HepG2 (cell line): Measurements from ENCODE around the gene GNAL. TPM values are rescaled to one million over a fixed set of nuclear protein-coding genes. Genes with fewer than 3 reads are reported as not detected.
A peak's percentile ranks its signal among the peaks of the same experiment; 100 is the strongest.

Source experiments
- ATAC-seq: fragments of 200-7000 bp; cut with Tn5 transposase; 3 replicates; pipeline ENCODE4 v1.9.1; 2020; ENCODE audit warnings: mild to moderate bottlenecking, moderate library complexity
- BruUV-seq: library from RNA; stranded (reverse); fragments of 400-500 nt; replicated peaks from 2 replicates; lab custom pipeline; 2021; lab: Mats Ljungman, UMichigan
- CTCF ChIA-PET: fragments of 300-600 bp; formaldehyde crosslinking; extraction: SDS; loops from one replicate; lab custom pipeline; 2021; ENCODE audit warnings: low total read pairs, inconsistent platforms, low intra/inter-chr PET ratio; lab: Yijun Ruan, JAX
- POLR2A ChIA-PET: fragments of 350-600 bp; sonication (Branson Sonifier 250); formaldehyde crosslinking; loops from one replicate; lab custom pipeline; 2020; ENCODE audit warnings: antibody characterized with exemption, inconsistent platforms; lab: Yijun Ruan, JAX
- DNase-seq: peaks from one replicate; pipeline ENCODE4 v3.0.0-alpha.2; 2015; ENCODE audit warnings: low spot score
- FAIRE-seq: peaks from 3 replicates; lab custom pipeline; 2011; peaks lifted over from hg19 to GRCh38; lab: Jason Lieb, UNC
- H2AFZ ChIP-seq: one replicate; pipeline ENCODE4 v1.6.1; 2011; ENCODE audit warnings: low read length, inconsistent platforms
- H3K27ac ChIP-seq: fragments of 300-600 bp; 3 replicates; pipeline ENCODE4 v1.8.0; 2011; ENCODE audit warnings: mixed run types, mild to moderate bottlenecking, mixed read lengths, low read length, inconsistent platforms; ENCODE audit not compliant: insufficient read depth; ENCODE audit errors: extremely low read length
- H3K27me3 ChIP-seq, 2 experiments: fragments of 200-600 bp in 1 of 2; 2 replicates in 1 of 2; 3 replicates in 1 of 2; pipeline versions ENCODE4 v1.6.0 to v1.8.0; 2011; ENCODE audit warnings: low read length in 2 of 2, mild to moderate bottlenecking in 2 of 2, moderate library complexity in 2 of 2, inconsistent platforms in 1 of 2; ENCODE audit not compliant: insufficient read depth in 2 of 2, control insufficient read depth in 1 of 2
- H3K36me3 ChIP-seq, 2 experiments: fragments of 200-600 bp in 1 of 2; replicated peaks in 1 of 2; 2 replicates in 1 of 2; 3 replicates in 1 of 2; pipeline versions ENCODE4 v1.5.1 to v1.8.0; 2011; ENCODE audit warnings: low read length in 2 of 2, inconsistent platforms in 1 of 2; ENCODE audit not compliant: insufficient read depth in 2 of 2, control insufficient read depth in 1 of 2
- H3K4me1 ChIP-seq: 2 replicates; pipeline ENCODE4 v1.5.1; 2012; ENCODE audit warnings: low read length, inconsistent platforms; ENCODE audit not compliant: insufficient read depth
- H3K4me2 ChIP-seq: 2 replicates; pipeline ENCODE4 v1.6.0; 2011; ENCODE audit warnings: low read depth, low read length, inconsistent platforms
- H3K4me3 ChIP-seq, 3 experiments: fragments of 200-600 bp in 1 of 3; sonication (generic), shearing (Covaris generic) in 1 of 3; replicated peaks in 1 of 3; 2 replicates each; pipeline ENCODE4 v1.5.1; 2011 to 2016; ENCODE audit warnings: low read length in 3 of 3, inconsistent platforms in 2 of 3, low read depth in 2 of 3, mild to moderate bottlenecking in 2 of 3, control low read depth in 1 of 3, mixed read lengths in 1 of 3; ENCODE audit not compliant: insufficient read depth in 1 of 3
- H3K79me2 ChIP-seq: one replicate; pipeline ENCODE4 v1.6.1; 2011; ENCODE audit warnings: low read length, inconsistent platforms; ENCODE audit not compliant: insufficient read depth
- H3K9ac ChIP-seq: 2 replicates; pipeline ENCODE4 v1.6.0; 2011; ENCODE audit warnings: mild to moderate bottlenecking, low read depth, low read length, inconsistent platforms; ENCODE audit not compliant: insufficient read depth
- H3K9me3 ChIP-seq: 2 replicates; pipeline ENCODE4 v1.5.1; 2012; ENCODE audit warnings: mild to moderate bottlenecking, low read length
- H4K20me1 ChIP-seq: 2 replicates; pipeline ENCODE4 v1.6.0; 2011; ENCODE audit warnings: inconsistent platforms, mild to moderate bottlenecking, low read length, moderate library complexity; ENCODE audit not compliant: insufficient read depth
- CBFB ChIP-seq: sonication (generic); formaldehyde crosslinking; IDR thresholded peaks from 2 replicates; pipeline ENCODE4 v1.4.0; 2020; ENCODE audit warnings: missing genetic modification reagents
- CREM ChIP-seq, 2 experiments: sonication (generic) in 1 of 2; formaldehyde crosslinking in 1 of 2; IDR thresholded peaks; 2 replicates each; pipeline versions ENCODE4 v1.4.0 to v1.6.1; 2016 to 2020; ENCODE audit warnings: antibody characterized with exemption in 1 of 2, mild to moderate bottlenecking in 1 of 2, missing genetic modification reagents in 1 of 2
- GTF2F1 ChIP-seq: fragments of 150-350 bp; IDR thresholded peaks from 2 replicates; pipeline ENCODE4 v1.6.1; 2014; ENCODE audit warnings: low read length
- HMG20A ChIP-seq: IDR thresholded peaks from 2 replicates; pipeline ENCODE4 v1.6.1; 2016; ENCODE audit warnings: borderline replicate concordance
- KDM6A ChIP-seq: IDR thresholded peaks from 2 replicates; pipeline ENCODE4 v1.6.1; 2016; ENCODE audit warnings: low read depth
- KLF15 ChIP-seq: sonication (generic); formaldehyde crosslinking; IDR thresholded peaks from 2 replicates; pipeline ENCODE4 v1.8.1; 2023; ENCODE audit warnings: borderline replicate concordance, mild to moderate bottlenecking, inconsistent platforms, missing genetic modification reagents, mixed read lengths
- NCOA1 ChIP-seq: sonication (generic); formaldehyde crosslinking; IDR thresholded peaks from 2 replicates; pipeline ENCODE4 v1.9.0; 2021; ENCODE audit warnings: missing genetic modification reagents
- POLR2A ChIP-seq, 2 experiments: IDR thresholded peaks; 2 replicates each; pipeline ENCODE4 v1.6.1; 2011; ENCODE audit warnings: low read depth in 2 of 2, low read length in 2 of 2, mild to moderate bottlenecking in 1 of 2, moderate library complexity in 1 of 2; ENCODE audit not compliant: insufficient read depth in 1 of 2
- RARA ChIP-seq: IDR thresholded peaks from 2 replicates; pipeline ENCODE4 v1.6.1; 2016; ENCODE audit warnings: missing genetic modification reagents, missing compliant biosample characterization
- TEAD2 ChIP-seq: sonication (generic); formaldehyde crosslinking; IDR thresholded peaks from 2 replicates; pipeline ENCODE4 v1.9.0; 2021; ENCODE audit warnings: missing genetic modification reagents
- ZBTB7B ChIP-seq: sonication (generic); formaldehyde crosslinking; IDR thresholded peaks from 2 replicates; pipeline ENCODE4 v1.4.0; 2020; ENCODE audit warnings: missing genetic modification reagents
- ZKSCAN8 ChIP-seq: IDR thresholded peaks from 2 replicates; pipeline ENCODE4 v1.6.1; 2016; ENCODE audit warnings: borderline replicate concordance, missing genetic modification reagents, missing compliant biosample characterization
- ZNF101 ChIP-seq: sonication (generic); formaldehyde crosslinking; IDR thresholded peaks from 2 replicates; pipeline ENCODE4 v1.4.0; 2020; ENCODE audit warnings: mild to moderate bottlenecking, low read depth, missing genetic modification reagents, borderline replicate concordance
- ZNF292 ChIP-seq: sonication (generic); formaldehyde crosslinking; IDR thresholded peaks from 2 replicates; pipeline ENCODE4 v1.8.1; 2022; ENCODE audit warnings: mild to moderate bottlenecking, low read depth, missing genetic modification reagents, borderline replicate concordance
- ZNF563 ChIP-seq: sonication (generic); formaldehyde crosslinking; IDR thresholded peaks from 2 replicates; pipeline ENCODE4 v1.8.0; 2022; ENCODE audit warnings: mild to moderate bottlenecking, moderate library complexity, missing genetic modification reagents
- ZNF572 ChIP-seq: sonication (generic); formaldehyde crosslinking; IDR thresholded peaks from 2 replicates; pipeline ENCODE4 v1.5.1; 2020; ENCODE audit warnings: mild to moderate bottlenecking, missing genetic modification reagents
- ZNF709 ChIP-seq: sonication (generic); formaldehyde crosslinking; IDR thresholded peaks from 2 replicates; pipeline ENCODE4 v1.5.0; 2020; ENCODE audit warnings: mild to moderate bottlenecking, missing genetic modification reagents
- WGBS: methylation state at CpG from one replicate; pipeline ENCODE4 v1.1.6; 2017; ENCODE audit warnings: low lambda C conversion rate; 5-methylcytosine and 5-hydroxymethylcytosine counted together
- in situ Hi-C: cut with HindIII; loops from 2 replicates; pipeline ENCODE4 v1.10.0; 2017; ENCODE audit warnings: low pct_unique_long_range_greater_than_20kb; ENCODE audit not compliant: extremely low pct_ligation_motif_present
- intact Hi-C: fragments of 100-400 bp; cut with micrococcal nuclease; formaldehyde crosslinking; loops from one replicate; pipeline ENCODE4 v1.10.0; 2022; ENCODE audit not compliant: unreplicated experiment
- polyA plus RNA-seq, 8 experiments: library from polyadenylated mRNA; depleted of rRNA in 3 of 8; stranded (reverse) in 7 of 8; unstranded in 1 of 8; fragments of >200 nt; fragmentation: Illumina TruSeq in 4 of 8; extraction: Trizol in 4 of 8; gene quantifications; 2 replicates each; pipeline versions ENCODE4 v1.2.1 to v1.2.3, GENCODE V29; 2011 to 2016; ENCODE audit warnings: low read depth in 4 of 8, missing spikeins in 1 of 8, mixed read lengths in 1 of 8; ENCODE audit not compliant: insufficient read depth in 1 of 8
- total RNA-seq, 5 experiments: library from RNA; depleted of rRNA; stranded (reverse); fragments of >200 nt; fragmentation: Illumina TruSeq; extraction: Trizol; gene quantifications; 2 replicates each; pipeline ENCODE4 v1.2.3, GENCODE V29; 2016; ENCODE audit warnings: low read depth in 1 of 5
- TF ChIP-seq, protein P1 (sequence below): sonication (generic); formaldehyde crosslinking; IDR thresholded peaks from 2 replicates; pipeline ENCODE4 v1.8.0; 2023; ENCODE audit warnings: mild to moderate bottlenecking, missing genetic modification reagents
- TF ChIP-seq, protein P2 (sequence below): sonication (generic); formaldehyde crosslinking; IDR thresholded peaks from 2 replicates; pipeline ENCODE4 v1.5.0; 2020; ENCODE audit warnings: mild to moderate bottlenecking, low read depth, missing genetic modification reagents, borderline replicate concordance
- TF ChIP-seq, protein P3 (sequence below): sonication (generic); formaldehyde crosslinking; IDR thresholded peaks from 2 replicates; pipeline ENCODE4 v1.8.0; 2022; ENCODE audit warnings: mild to moderate bottlenecking, missing genetic modification reagents, moderate library complexity

GNAL gene
- total and polyA plus RNA-seq, 2 of the 13 experiments (the other 11 are each of a cell fraction or from before 2014, with no cell fraction given) = 0.87 to 1.4 TPM

GRCh38 chr18:11847811-11848210 lies 158.7 kb downstream of the GNAL start:
- WGBS = 64% methylated on average over 4 of the region's 4 CpGs
- peaks cover 15% of the 10 kb centered on the region for H3K79me2 ChIP-seq

GRCh38 chr18:11849279-11849678 lies 160.2 kb downstream of the GNAL start:
- 80% methylated on average over 7 of the region's 7 CpGs for WGBS
- no TSS peak for BruUV-seq
- TF ChIP-seq ZNF101 (CRISPR knock-in tag) = no peak
- no peak for TF ChIP-seq GTF2F1
- TF ChIP-seq ZBTB7B = no peak
- no peak for TF ChIP-seq KDM6A (CRISPR knock-in tag)
- no peak for TF ChIP-seq TEAD2
- no peak for TF ChIP-seq KLF15
- TF ChIP-seq, protein P1, sequence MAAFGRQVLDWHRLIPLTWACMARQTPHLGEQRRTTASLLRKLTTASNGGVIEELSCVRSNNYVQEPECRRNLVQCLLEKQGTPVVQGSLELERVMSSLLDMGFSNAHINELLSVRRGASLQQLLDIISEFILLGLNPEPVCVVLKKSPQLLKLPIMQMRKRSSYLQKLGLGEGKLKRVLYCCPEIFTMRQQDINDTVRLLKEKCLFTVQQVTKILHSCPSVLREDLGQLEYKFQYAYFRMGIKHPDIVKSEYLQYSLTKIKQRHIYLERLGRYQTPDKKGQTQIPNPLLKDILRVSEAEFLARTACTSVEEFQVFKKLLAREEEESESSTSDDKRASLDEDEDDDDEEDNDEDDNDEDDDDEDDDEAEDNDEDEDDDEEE (CRISPR knock-in tag) = no peak
- TF ChIP-seq ZNF292 (CRISPR knock-in tag) = no peak
- TF ChIP-seq, protein P2, sequence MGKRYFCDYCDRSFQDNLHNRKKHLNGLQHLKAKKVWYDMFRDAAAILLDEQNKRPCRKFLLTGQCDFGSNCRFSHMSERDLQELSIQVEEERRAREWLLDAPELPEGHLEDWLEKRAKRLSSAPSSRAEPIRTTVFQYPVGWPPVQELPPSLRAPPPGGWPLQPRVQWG (CRISPR knock-in tag) = no peak
- TF ChIP-seq ZNF709 (CRISPR knock-in tag) = no peak
- TF ChIP-seq NCOA1 (CRISPR knock-in tag) = no peak
- no peak for TF ChIP-seq ZNF572
- TF ChIP-seq CBFB (CRISPR knock-in tag) = no peak
- no peak for TF ChIP-seq CREM (IDR thresholded peaks at IDR 0.05)
- TF ChIP-seq CREM (CRISPR knock-in tag; IDR thresholded peaks at IDR 0.05) = no peak
- TF ChIP-seq HMG20A (CRISPR knock-in tag) = no peak
- no peak for TF ChIP-seq ZKSCAN8 (CRISPR knock-in tag)
- TF ChIP-seq, protein P3, sequence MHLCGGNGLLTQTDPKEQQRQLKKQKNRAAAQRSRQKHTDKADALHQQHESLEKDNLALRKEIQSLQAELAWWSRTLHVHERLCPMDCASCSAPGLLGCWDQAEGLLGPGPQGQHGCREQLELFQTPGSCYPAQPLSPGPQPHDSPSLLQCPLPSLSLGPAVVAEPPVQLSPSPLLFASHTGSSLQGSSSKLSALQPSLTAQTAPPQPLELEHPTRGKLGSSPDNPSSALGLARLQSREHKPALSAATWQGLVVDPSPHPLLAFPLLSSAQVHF (CRISPR knock-in tag) = no peak
- no peak for TF ChIP-seq POLR2A (IDR thresholded peaks at IDR 0.05; ENCODE audit: insufficient read depth in 1 of 2, low read depth in 2 of 2, low read length in 2 of 2)

More at GRCh38 chr18:11847811-11848210, 158.7 kb downstream of the GNAL start:
- no peak for DNase-seq
- TF ChIP-seq ZNF563 = no peak
- no peak for TF ChIP-seq RARA (CRISPR knock-in tag)
- TF ChIP-seq, all 625 proteins: peak for 0
- Histone ChIP-seq H4K20me1 (no peaks in the 10 kb centered on the region), H3K27me3 (no peaks in the 10 kb centered on the region; a peak in 2 of 5 replicates), H2AFZ (peak overlapping the region; percentile 50), H3K36me3 (no peaks in the 10 kb centered on the region), H3K4me3 (no peak overlapping the region), H3K4me1 (peaks cover 22% of the 10 kb centered on the region), H3K4me2 (no peak overlapping the region), H3K9me3 (no peaks in the 10 kb centered on the region), H3K9ac (no peak overlapping the region), H3K27ac (no peak overlapping the region)
- ChIA-PET CTCF (no interaction called here), POLR2A (no interaction called here)
- FAIRE-seq (no peak), ATAC-seq (no peak)
- intact Hi-C loops = no loop called here
- in situ Hi-C loops = no loop called here
- BruUV-seq = no TSS peak

More at GRCh38 chr18:11849279-11849678, 160.2 kb downstream of the GNAL start:
- H3K27me3 ChIP-seq = no peaks in the 10 kb centered on the region; a peak in 2 of 5 replicates
- in situ Hi-C loops = no loop called here
- intact Hi-C loops = no loop called here
- no peaks in the 10 kb centered on the region for H3K9me3 ChIP-seq
- H2AFZ ChIP-seq = peak overlapping the region; percentile 91
- no peaks in the 10 kb centered on the region for H4K20me1 ChIP-seq
- POLR2A ChIA-PET = interaction anchor here (2.2 to 2.4 kb wide), 2 partner anchors 9 to 146 kb away, joined by 6 to 16 read pairs; no protein-coding TSS in a partner anchor
- peak overlapping the region in 1 of 3 experiments; percentile 83; a peak in 1 of 6 replicates for H3K4me3 ChIP-seq
- DNase-seq (no peak), ATAC-seq (no peak), FAIRE-seq (no peak)
- H3K4me2 ChIP-seq = peak overlapping the region; percentile 96
- H3K27ac ChIP-seq = peak overlapping the region; percentile 76
- H3K79me2 ChIP-seq = peaks cover 27% of the 10 kb centered on the region
- peaks cover 34% of the 10 kb centered on the region for H3K4me1 ChIP-seq
- H3K9ac ChIP-seq = no peak overlapping the region
- H3K36me3 ChIP-seq = no peaks in the 10 kb centered on the region
- CTCF ChIA-PET = no interaction called here
